Neural progenitor cell (in vitro differentiated cells): ENCODE results near the gene SLC41A1.

Source experiments
- EZH2phosphoT487 ChIP-seq: fragments of 200-600 bp; sonication (generic); IDR thresholded peaks from 2 replicates; pipeline ENCODE4 v1.6.1; 2017; ENCODE audit warnings: antibody characterized with exemption
- TF ChIP-seq, protein P1 (sequence below): fragments of 200-600 bp; sonication (generic); IDR thresholded peaks from 2 replicates; pipeline ENCODE4 v1.5.1; 2017; ENCODE audit warnings: antibody characterized with exemption, mild to moderate bottlenecking

DNA sequence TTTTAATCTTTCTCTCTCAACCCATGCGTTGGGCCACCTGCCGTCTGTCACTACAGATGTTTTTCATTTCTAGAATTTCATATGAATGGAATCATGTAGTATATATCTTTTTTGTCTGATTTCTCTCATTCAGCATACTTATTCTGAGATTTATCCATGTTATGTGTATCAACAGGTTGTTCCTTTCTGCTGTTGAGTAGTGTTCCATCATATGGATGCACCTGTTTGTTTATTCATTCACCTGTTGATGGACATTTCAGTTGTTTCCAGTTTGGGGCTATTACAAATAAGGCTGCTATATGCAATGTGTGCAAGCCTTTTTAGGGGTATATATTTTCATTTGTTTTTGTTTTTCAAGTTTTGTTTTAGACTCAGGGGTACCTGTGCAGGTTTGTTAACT, 9.4 kb upstream of the SLC41A1 start:
- TF ChIP-seq, protein P1, sequence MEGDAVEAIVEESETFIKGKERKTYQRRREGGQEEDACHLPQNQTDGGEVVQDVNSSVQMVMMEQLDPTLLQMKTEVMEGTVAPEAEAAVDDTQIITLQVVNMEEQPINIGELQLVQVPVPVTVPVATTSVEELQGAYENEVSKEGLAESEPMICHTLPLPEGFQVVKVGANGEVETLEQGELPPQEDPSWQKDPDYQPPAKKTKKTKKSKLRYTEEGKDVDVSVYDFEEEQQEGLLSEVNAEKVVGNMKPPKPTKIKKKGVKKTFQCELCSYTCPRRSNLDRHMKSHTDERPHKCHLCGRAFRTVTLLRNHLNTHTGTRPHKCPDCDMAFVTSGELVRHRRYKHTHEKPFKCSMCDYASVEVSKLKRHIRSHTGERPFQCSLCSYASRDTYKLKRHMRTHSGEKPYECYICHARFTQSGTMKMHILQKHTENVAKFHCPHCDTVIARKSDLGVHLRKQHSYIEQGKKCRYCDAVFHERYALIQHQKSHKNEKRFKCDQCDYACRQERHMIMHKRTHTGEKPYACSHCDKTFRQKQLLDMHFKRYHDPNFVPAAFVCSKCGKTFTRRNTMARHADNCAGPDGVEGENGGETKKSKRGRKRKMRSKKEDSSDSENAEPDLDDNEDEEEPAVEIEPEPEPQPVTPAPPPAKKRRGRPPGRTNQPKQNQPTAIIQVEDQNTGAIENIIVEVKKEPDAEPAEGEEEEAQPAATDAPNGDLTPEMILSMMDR: no peak
- TF ChIP-seq EZH2phosphoT487: no peak
